Muscle layer of duodenum (tissue), 2 donors: ENCODE data around the gene TMEM176A.

Source experiments
- H3K27ac ChIP-seq: one replicate; pipeline ENCODE4 v1.7.0; 2013; ENCODE audit warnings: mild to moderate bottlenecking, low read length
- H3K27me3 ChIP-seq: one replicate; pipeline ENCODE4 v1.7.0; 2013; ENCODE audit warnings: low read depth, mild to moderate bottlenecking, control low read depth, low read length
- H3K36me3 ChIP-seq, 2 donors: one replicate each; pipeline ENCODE4 v1.7.0; 2013; ENCODE audit warnings: low read length in 2 of 2, control low read depth in 1 of 2, mild to moderate bottlenecking in 1 of 2; ENCODE audit not compliant: insufficient read depth in 2 of 2, control insufficient read depth in 1 of 2
- H3K4me1 ChIP-seq, 2 donors: one replicate each; pipeline ENCODE4 v1.7.0; 2013; ENCODE audit warnings: low read length in 2 of 2, mild to moderate bottlenecking in 2 of 2, control low read depth in 1 of 2, moderate library complexity in 1 of 2; ENCODE audit not compliant: insufficient read depth in 2 of 2, control insufficient read depth in 1 of 2
- H3K4me3 ChIP-seq, 2 donors: one replicate each; pipeline ENCODE4 v1.7.0; 2013; ENCODE audit warnings: low read length in 2 of 2, low read depth in 1 of 2, mild to moderate bottlenecking in 1 of 2
- H3K9me3 ChIP-seq, 2 donors: one replicate each; pipeline ENCODE4 v1.7.0; 2013; ENCODE audit warnings: low read length in 2 of 2, control low read depth in 1 of 2, mild to moderate bottlenecking in 1 of 2; ENCODE audit not compliant: control insufficient read depth in 1 of 2
- donor health status: healthy.

TMEM176A gene

DNA sequence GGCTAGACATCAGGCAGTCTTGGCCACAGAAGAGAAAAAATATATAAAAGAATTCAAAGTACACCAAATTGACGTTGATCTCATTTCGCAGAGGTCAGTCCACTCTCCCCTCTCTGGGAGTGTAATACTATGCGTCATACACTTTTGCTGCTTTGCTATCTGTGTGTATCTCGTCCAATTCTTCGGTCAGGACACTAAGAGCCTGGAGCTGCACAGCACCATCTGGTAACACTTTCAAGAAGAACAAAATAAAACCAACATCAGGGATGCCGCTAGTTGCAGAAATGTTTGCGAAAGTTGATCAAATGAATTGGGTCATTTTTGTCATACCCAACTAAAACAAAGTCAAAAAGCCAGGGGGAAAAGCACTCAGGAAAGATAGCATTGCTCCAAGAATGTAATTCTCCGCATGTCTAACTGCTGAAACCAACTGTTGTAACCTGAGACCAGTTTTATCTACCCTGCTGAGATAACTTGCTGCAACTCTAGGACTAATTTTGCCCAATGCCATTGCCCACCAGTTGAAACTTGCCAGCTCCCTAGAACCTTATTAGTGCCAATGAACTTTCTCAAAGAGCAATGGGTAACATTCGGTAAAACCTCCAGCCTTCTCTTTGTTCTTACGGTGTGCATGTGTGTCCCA lies 23.0 kb downstream of the TMEM176A start:
- Histone ChIP-seq H3K27ac (no peak overlapping the region), H3K9me3 (no peaks in the 10 kb centered on the region), H3K27me3 (no peaks in the 10 kb centered on the region), H3K4me1 (no peaks in the 10 kb centered on the region), H3K36me3 (no peaks in the 10 kb centered on the region), H3K4me3 (no peak overlapping the region)

DNA sequence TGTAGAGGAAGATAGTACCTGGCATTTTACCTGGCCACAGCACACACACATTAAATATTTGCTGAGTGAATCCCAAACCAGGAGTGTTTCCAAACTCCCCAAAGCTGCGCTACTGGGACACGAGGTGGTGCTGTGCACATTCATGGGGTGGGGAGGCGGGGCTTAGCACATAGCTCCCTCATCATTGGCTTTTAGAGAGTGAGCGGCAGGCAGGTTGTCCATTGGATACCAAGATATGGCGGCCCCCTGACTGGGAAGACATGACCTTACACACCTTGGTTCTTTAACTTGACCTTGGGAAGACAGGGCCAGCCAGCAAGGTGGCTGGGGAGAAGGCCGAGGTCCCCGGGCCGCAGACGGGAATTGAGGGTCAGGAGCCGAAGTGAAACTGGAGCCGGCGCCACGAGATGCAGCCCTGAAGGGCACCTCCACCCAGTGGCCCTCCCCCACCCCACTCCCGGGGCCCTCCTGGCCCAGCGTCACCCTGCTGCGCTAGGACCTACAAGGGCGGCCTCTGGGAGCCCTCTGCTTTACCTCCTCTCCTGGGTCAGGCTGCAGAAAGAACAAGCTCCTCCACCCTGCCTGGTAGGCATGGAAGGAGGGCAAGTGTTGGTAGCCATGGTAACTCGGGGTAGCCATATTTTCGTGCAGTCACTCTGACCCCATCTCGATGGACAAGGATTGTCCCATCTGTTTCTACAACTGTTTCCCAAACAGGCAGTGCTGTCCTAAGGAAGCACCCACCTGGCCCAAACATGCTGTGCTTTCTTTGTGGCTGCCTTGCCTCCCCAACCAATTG lies 24.0 kb downstream of the TMEM176A start:
- H3K36me3 ChIP-seq, result no peaks in the 10 kb centered on the region
- no peaks in the 10 kb centered on the region for H3K27me3 ChIP-seq
- no peak overlapping the region for H3K4me3 ChIP-seq
- no peak overlapping the region for H3K27ac ChIP-seq
- H3K9me3 ChIP-seq, result no peaks in the 10 kb centered on the region
- H3K4me1 ChIP-seq, result no peaks in the 10 kb centered on the region

DNA sequence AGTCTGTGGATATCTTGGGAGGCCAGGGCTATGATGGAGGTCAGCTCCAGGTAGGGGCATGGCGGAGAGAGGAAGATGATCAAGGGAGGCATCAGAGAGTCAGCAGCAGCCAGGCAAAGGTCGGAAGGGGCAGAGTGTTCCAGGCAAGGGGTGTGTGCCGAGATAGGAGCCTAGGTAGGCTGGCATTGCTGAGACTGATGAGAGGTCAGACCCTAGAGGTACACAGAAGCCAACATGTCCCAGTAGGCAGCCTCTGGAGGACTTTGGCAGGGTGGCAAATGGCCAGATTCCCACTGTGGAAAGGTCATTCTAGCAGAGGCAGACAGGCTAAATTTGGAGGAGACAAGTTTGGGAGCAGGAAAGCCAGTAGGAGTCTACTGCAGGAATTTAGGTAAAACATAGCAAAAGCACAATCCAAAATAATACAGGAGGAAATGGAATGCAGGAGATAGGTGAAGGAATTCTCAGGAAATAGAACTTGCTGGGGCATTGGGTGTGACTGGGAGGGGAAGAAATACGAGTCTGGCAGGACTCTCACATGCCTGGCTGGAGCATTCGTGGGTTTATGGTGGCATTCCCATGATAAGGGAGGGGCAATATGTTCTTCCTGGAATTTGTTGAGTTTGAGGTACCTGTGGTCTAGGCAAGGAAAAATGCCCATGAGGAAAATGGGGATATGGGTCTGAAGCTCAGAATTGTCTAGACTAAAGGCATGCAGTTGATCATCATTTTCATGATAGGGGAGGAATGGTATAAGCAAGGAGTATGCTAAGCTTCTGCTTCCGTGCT lies 25.7 kb downstream of the TMEM176A start:
- no peaks in the 10 kb centered on the region for H3K4me1 ChIP-seq
- H3K4me3 ChIP-seq, result no peak overlapping the region
- no peaks in the 10 kb centered on the region for H3K9me3 ChIP-seq
- H3K27ac ChIP-seq, result peak overlapping the region; percentile 25
- no peaks in the 10 kb centered on the region for H3K36me3 ChIP-seq
- no peaks in the 10 kb centered on the region for H3K27me3 ChIP-seq

DNA sequence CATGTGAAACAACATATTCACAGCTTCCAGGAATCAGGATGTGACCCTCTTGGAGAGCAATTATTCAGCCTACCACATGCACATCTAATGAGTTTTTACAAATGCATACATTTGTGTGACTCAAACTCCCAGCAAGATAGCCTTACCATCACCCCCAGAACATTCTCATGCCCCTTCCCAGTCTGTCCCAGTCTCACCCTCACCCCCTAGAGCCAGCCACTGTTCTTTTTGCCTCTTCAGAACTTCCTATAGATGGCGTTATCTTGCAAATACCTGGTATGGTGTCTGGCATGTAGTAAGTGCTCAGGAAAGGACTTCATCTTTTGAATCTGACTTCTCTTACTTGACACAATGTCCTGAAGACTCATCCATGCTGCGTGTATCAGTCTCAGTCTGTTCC lies 27.8 kb downstream of the TMEM176A start:
- Histone ChIP-seq H3K36me3 (no peaks in the 10 kb centered on the region), H3K4me3 (no peak overlapping the region), H3K4me1 (no peaks in the 10 kb centered on the region), H3K9me3 (no peaks in the 10 kb centered on the region), H3K27me3 (no peaks in the 10 kb centered on the region), H3K27ac (no peak overlapping the region)

DNA sequence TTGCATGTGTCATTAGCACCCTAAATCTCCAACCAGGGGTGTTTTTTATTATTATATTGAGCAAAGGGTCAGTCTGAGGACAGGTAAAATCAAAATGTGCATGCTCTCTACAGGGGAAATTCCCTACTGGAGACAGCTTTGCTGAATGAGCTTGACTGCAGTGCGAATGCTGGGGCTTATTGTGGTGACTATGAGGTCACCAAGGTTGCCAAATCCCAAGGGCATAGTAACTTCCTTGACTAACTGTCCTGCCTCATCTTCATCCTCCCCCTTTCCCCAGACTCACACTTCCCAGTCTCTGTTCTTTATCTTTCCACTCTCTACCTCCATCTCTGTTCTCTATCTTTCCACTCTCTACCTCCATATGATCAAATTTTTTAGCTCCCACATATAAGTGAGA lies 28.9 kb downstream of the TMEM176A start:
- Histone ChIP-seq H3K27ac (no peak overlapping the region), H3K9me3 (no peaks in the 10 kb centered on the region), H3K4me1 (no peaks in the 10 kb centered on the region), H3K4me3 (no peak overlapping the region), H3K27me3 (no peaks in the 10 kb centered on the region), H3K36me3 (no peaks in the 10 kb centered on the region)

DNA sequence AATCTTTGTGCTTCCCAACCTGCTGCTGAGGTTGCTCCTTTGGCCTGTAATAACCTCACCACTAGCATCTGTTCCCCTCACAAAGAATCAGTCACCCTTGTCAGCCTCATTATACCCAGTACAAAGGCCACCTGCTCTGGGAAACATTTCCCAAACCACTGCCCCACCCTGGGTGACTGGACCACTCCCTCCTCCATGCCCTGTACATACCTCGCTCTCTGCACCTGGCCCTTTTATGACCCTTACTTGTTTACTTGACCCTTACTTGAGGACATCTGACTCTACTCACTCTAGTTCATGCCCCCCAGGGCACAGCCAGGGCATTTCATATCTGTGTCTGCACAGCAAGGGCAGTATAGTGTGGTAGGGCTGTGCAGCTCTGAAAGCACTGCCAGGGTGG lies 30.4 kb downstream of the TMEM176A start:
- Histone ChIP-seq H3K4me1 (no peaks in the 10 kb centered on the region), H3K36me3 (no peaks in the 10 kb centered on the region), H3K4me3 (no peak overlapping the region), H3K9me3 (no peaks in the 10 kb centered on the region), H3K27ac (no peak overlapping the region), H3K27me3 (no peaks in the 10 kb centered on the region)

DNA sequence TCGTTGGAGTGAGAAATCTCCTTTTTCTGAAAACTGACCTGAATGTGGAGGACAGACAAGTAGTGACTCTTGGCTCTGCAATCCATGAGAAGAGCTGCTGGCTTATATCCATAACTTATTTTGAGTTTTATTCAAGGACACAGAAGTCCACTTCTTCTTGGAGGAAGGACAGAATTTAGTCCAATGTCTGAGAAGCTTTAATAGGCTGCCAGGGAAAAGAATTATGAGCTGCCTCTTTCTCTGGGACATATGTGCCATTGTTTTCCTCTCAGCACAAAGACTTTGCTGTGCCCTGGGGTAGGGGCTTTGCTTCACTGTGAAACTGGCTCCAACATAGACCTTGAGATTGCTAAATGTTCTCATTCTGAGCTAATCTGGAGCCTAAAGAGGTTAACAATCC lies 31.3 kb downstream of the TMEM176A start:
- Histone ChIP-seq H3K27ac (no peak overlapping the region), H3K4me1 (no peaks in the 10 kb centered on the region), H3K4me3 (no peak overlapping the region), H3K9me3 (no peaks in the 10 kb centered on the region), H3K36me3 (no peaks in the 10 kb centered on the region), H3K27me3 (no peaks in the 10 kb centered on the region)

DNA sequence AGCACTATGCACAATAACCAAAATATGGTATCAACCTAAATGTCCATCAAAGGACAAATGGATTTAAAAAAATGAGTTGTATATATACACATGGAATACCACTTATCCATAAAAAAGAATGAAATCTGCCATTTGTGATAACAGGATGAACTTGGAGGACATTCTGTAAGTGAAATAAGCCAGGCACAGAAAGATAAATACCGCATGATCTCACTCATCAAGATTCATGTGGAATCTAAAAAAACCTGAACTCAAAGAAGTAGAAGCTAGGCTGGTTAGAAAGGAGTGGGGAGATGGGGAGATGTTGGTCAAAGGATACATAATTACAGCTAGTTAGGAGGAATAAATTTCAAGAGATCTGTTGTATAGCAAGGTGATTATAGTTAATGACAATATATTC lies 34.5 kb downstream of the TMEM176A start:
- Histone ChIP-seq H3K9me3 (no peaks in the 10 kb centered on the region), H3K4me1 (no peaks in the 10 kb centered on the region), H3K27ac (no peak overlapping the region), H3K27me3 (no peaks in the 10 kb centered on the region), H3K36me3 (no peaks in the 10 kb centered on the region), H3K4me3 (no peak overlapping the region)

DNA sequence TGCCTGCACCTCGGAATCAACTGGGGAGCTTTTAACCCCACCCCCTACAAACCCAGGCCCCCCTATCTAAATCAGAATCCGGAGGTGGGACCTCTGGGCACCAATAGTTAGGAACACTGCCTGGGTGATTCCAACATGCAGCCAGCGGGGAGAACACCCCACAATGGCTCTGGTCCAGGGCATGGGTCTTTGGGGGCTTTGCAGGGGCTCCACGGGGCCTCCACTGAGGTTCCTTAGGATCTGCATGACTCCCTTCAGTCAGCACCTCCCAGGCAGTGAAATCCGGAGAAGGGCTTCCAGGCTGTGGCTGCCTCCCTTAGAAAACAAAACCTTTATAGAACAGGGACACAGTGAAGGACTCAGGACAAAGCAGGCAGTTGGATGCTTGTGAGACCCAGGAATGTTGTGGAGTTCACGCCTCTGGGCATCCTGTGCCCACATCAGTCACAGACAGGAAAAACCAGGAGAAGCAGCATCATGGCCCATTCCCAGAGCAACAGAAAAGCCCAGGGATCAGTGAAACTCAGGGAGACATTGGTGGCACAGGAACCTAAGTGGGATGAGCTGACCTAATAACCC lies 35.2 kb downstream of the TMEM176A start:
- Histone ChIP-seq H3K27me3 (no peaks in the 10 kb centered on the region), H3K4me3 (no peak overlapping the region), H3K4me1 (no peaks in the 10 kb centered on the region), H3K9me3 (no peaks in the 10 kb centered on the region), H3K27ac (no peak overlapping the region), H3K36me3 (no peaks in the 10 kb centered on the region)

DNA sequence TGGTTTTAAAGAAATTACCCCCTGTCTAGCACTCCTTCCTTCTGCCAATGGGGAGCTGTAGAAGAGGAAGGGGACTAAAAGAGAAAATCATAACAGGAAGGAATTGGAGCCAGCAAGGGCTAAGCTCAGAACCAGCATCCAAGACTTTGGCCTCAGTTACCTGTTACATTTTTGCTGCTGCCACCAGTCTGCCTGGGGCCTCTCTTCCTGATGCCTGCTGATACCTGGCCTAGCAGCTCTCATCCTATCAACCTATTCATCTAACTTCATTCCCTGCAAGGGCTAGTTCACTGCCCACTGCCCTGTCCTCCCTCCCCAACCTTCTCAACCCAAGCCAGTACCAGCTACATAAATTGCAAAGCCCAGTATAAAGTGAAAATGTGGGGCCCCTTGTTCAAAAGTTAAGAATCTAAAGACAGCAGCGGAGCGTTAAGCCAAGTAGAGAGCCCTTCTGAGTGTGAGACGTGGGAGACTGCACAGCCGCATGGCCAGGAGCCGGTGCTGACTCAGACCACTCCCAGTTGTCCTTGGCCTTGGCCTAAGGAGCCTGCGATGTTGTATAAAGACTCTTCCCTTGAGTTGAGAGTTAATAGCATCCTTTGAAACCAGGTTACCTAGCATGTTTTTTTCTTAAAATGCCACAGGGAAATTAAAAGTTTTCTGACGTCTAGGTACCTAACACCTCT lies 38.5 kb downstream of the TMEM176A start:
- Histone ChIP-seq H3K9me3 (no peaks in the 10 kb centered on the region), H3K4me3 (no peak overlapping the region), H3K27ac (no peak overlapping the region), H3K4me1 (no peaks in the 10 kb centered on the region), H3K36me3 (no peaks in the 10 kb centered on the region), H3K27me3 (no peaks in the 10 kb centered on the region)

DNA sequence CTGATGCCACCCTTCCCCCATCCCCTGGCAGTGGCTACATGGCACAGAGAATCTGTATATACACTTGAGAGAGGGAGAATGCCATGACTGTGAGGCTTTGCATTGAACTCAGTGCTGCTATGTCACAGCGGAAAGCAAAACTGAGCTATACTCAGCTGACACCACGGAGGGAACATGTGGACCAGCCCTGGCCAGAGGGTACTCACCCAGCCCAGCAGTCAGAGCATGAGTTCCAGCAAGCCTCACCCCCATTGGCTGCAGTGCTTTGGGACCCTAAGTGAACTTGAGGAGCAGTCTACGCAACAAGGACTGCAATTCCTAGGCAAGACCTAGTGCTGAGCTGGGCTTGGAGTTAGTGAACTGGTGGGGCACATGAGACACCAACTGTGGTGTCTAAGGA lies 41.4 kb downstream of the TMEM176A start:
- no peaks in the 10 kb centered on the region for H3K27me3 ChIP-seq
- H3K36me3 ChIP-seq, result no peaks in the 10 kb centered on the region
- no peak overlapping the region for H3K27ac ChIP-seq
- peaks cover 0 to 8% of the 10 kb centered on the region in 2 donors for H3K4me1 ChIP-seq
- no peak overlapping the region for H3K4me3 ChIP-seq
- H3K9me3 ChIP-seq, result no peaks in the 10 kb centered on the region
